ENCODE measurements around the gene KCNC1.

KCNC1 gene

GRCh38 chr11:17762309-17762974 lies 27.9 kb downstream of the KCNC1 start:
- DNase-seq: no peak

GRCh38 chr11:17763244-17763643 lies 28.7 kb downstream of the KCNC1 start:
- DNase-seq: no peak

GRCh38 chr11:17763703-17764102 lies 29.1 kb downstream of the KCNC1 start:
- no peak for DNase-seq

- no peak for DNase-seq
These were observed 30.1 kb downstream of the KCNC1 start for GRCh38 chr11:17764446-17765218.

- no peak for DNase-seq
These were observed 30.9 kb downstream of the KCNC1 start for GRCh38 chr11:17765356-17766072.

GRCh38 chr11:17766073-17766359 lies 31.4 kb downstream of the KCNC1 start:
- no peak for DNase-seq

- DNase-seq: no peak
These were observed 32.0 kb downstream of the KCNC1 start for GRCh38 chr11:17766590-17766989.

- DNase-seq: no peak
These were observed 32.8 kb downstream of the KCNC1 start for GRCh38 chr11:17767301-17767885.

GRCh38 chr11:17767914-17768313 lies 33.3 kb downstream of the KCNC1 start:
- no peak for DNase-seq

GRCh38 chr11:17768547-17768946 lies 34.0 kb downstream of the KCNC1 start:
- DNase-seq: no peak

GRCh38 chr11:17769218-17769617 lies 34.6 kb downstream of the KCNC1 start:
- DNase-seq: no peak

GRCh38 chr11:17770048-17770652 lies 35.6 kb downstream of the KCNC1 start:
- no peak for DNase-seq

- no peak for DNase-seq
These were observed 36.3 kb downstream of the KCNC1 start for GRCh38 chr11:17770917-17771316.

- no peak for DNase-seq
These were observed 36.8 kb downstream of the KCNC1 start for GRCh38 chr11:17771415-17771814.

- DNase-seq: no peak
These were observed 37.3 kb downstream of the KCNC1 start for GRCh38 chr11:17771841-17772401.

- DNase-seq: no peak
These were observed 38.4 kb downstream of the KCNC1 start for GRCh38 chr11:17772704-17773600.

- no peak for DNase-seq
These were observed 39.1 kb downstream of the KCNC1 start for GRCh38 chr11:17773674-17774073.

GRCh38 chr11:17774232-17775034 lies 39.9 kb downstream of the KCNC1 start:
- no peak for DNase-seq

- DNase-seq: no peak
These were observed 40.4 kb downstream of the KCNC1 start for GRCh38 chr11:17775035-17775348.

GRCh38 chr11:17775507-17776211 lies 41.1 kb downstream of the KCNC1 start:
- no peak for DNase-seq

Measured in NCI-H1436 treated with DMSO at 0.1 percent for 48 hours (cell line).